ENCODE data around the gene MSMP. TPM values are rescaled to one million over a fixed set of nuclear protein-coding genes. Genes with fewer than 3 reads are reported as not detected.
A peak's percentile ranks its signal among the peaks of the same experiment; 100 is the strongest.

Gene MSMP
- total and polyA plus RNA-seq, 9 of the 15 experiments (the other 6 are each of a cell fraction or from before 2014, with no cell fraction given) = 0.60 TPM; not detected in 8

DNA sequence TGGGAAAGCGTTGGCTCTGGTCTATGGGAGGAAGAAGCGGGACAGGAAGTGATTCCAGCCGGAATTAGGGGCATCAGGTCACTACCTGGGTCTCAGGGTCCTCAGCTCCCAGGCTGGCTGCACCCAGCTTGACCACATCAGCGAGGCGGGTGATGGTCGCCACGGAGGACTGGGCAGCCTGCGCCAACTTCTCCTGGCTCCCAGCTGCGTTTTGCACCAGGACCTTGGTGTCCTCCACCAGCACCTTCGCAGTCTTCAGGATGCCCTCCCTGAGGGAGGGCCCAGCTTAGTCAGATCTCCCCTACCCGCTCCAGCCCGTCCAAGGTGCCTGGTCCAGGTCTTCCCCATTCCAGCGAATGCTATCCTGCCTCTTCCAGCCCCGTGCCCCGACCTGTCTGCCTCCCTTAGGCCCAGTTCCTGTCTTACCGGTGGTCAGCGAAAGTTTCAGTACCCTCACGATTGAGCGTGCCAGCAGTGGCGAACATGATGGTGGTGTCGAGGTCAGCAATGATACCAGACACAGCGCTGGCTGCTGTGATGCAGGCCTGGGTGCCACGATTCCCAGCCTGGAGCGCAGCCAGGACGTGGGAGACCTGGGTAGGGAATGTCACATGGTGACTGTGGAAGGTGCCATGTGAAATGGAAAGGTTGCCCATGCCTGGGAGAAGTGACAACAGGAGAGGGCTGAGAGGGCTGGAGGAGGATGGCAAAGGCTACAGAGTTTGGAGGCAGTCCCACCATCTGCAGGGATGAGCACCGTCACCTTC, 50.0 kb downstream of the MSMP start:
- Histone ChIP-seq H3K4me1 (replicated peaks in 1 of 2; ENCODE audit: control insufficient read depth in 2 of 2, insufficient read depth in 2 of 2, low read length in 2 of 2) (no peaks in the 10 kb centered on the region), H3K79me2 (ENCODE audit: control insufficient read depth, insufficient read depth, low read length) (no peaks in the 10 kb centered on the region), H3K9me3 (replicated peaks; ENCODE audit: control insufficient read depth, insufficient read depth, low read depth, low read length) (no peaks in the 10 kb centered on the region), H2AFZ (ENCODE audit: low read depth, low read length) (no peak overlapping the region), H3K4me2 (ENCODE audit: insufficient read depth, low read length) (no peak overlapping the region), H3K9ac (ENCODE audit: insufficient read depth in 1 of 2, low read depth in 2 of 2, low read length in 2 of 2) (no peak overlapping the region; a peak in 1 of 4 replicates), H3K27ac (ENCODE audit: extremely low read depth, low read depth, low read length) (no peak overlapping the region), H3K27me3 (ENCODE audit: control insufficient read depth in 2 of 2, insufficient read depth in 2 of 2, low read length in 2 of 2) (no peaks in the 10 kb centered on the region), H4K20me1 (replicated peaks; ENCODE audit: control insufficient read depth, insufficient read depth, low read length) (no peaks in the 10 kb centered on the region), H3K4me3 (no peak overlapping the region), H3K9me1 (ENCODE audit: control insufficient read depth, insufficient read depth, low read length) (peaks cover 3% of the 10 kb centered on the region), H3K36me3 (ENCODE audit: control insufficient read depth, insufficient read depth, low read length) (peaks cover 98% of the 10 kb centered on the region)
- FAIRE-seq = no peak
- TSS peak; percentile 31 for BruUV-seq (replicated peaks)
- 0 out of 2 replicates have a peak, but pooled peaks have one; percentile 43 for TF ChIP-seq POLR2G (IDR thresholded peaks at IDR 0.05; ENCODE audit: low read depth, low read length)
- TF ChIP-seq, protein P1, sequence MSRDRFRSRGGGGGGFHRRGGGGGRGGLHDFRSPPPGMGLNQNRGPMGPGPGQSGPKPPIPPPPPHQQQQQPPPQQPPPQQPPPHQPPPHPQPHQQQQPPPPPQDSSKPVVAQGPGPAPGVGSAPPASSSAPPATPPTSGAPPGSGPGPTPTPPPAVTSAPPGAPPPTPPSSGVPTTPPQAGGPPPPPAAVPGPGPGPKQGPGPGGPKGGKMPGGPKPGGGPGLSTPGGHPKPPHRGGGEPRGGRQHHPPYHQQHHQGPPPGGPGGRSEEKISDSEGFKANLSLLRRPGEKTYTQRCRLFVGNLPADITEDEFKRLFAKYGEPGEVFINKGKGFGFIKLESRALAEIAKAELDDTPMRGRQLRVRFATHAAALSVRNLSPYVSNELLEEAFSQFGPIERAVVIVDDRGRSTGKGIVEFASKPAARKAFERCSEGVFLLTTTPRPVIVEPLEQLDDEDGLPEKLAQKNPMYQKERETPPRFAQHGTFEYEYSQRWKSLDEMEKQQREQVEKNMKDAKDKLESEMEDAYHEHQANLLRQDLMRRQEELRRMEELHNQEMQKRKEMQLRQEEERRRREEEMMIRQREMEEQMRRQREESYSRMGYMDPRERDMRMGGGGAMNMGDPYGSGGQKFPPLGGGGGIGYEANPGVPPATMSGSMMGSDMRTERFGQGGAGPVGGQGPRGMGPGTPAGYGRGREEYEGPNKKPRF (IDR thresholded peaks at IDR 0.05; ENCODE audit: low read depth, low read length) = no peak
- TF ChIP-seq RBFOX2 (IDR thresholded peaks at IDR 0.05; ENCODE audit: low read depth, low read length) = 0 out of 2 replicates have a peak, but pooled peaks have one; percentile 27
- WGBS (ENCODE audit: insufficient coverage, low coverage, missing lambda C conversion rate) = 98% methylated on average over 21 of the region's 26 CpGs
- intact Hi-C loops (cut with micrococcal nuclease) (no loop called here), in situ Hi-C loops (cut with MboI) (no loop called here)
- POLR2A ChIA-PET = interaction anchor here (0.9 to 1.0 kb wide), 2 partner anchors 11 to 12 kb away, joined by 4 read pairs; no protein-coding TSS in a partner anchor
- no peak for ATAC-seq
- CTCF ChIA-PET (ENCODE audit: low intra/inter-chr PET ratio) = no interaction called here
- no peak for DNase-seq (ENCODE audit: extremely low read depth in 1 of 4, low spot score in 3 of 4)

Small RNA genes lying within 50 kb of the gene (microRNA-seq; reads per million reads assigned to microRNA genes)
- not detected for gene MIR6852 (ENCODE audit: borderline microRNAs expressed)
- gene MIR6853 (ENCODE audit: borderline microRNAs expressed) = not detected

Small RNA genes lying within 50 kb of the gene (small RNA-seq; reads per million reads assigned to genes)
- not detected for gene MIR6853

Other genes with a start within 250 kb of the MSMP start
Only the 7 nearest of the 21 such genes appear.
- gene TLN1, start 22.1 kb downstream of the MSMP start, total RNA-seq (2014; rRNA removed) = 94.3 and 121 TPM in 2 replicates
- gene TLN1, start 22.1 kb downstream of the MSMP start, total RNA-seq (2014; rRNA removed; fragmentation: Illumina TruSeq; extraction: Trizol) = 40.9 and 44.0 TPM in 2 replicates
- 49.4 and 50.7 TPM in 2 replicates for gene TLN1, start 22.1 kb downstream of the MSMP start, total RNA-seq (2015; rRNA removed; fragmentation: Illumina TruSeq; extraction: Trizol)
- 201 and 240 TPM in 2 replicates for gene TLN1, start 22.1 kb downstream of the MSMP start, total RNA-seq (2021)
- gene TLN1, start 22.1 kb downstream of the MSMP start, polyA plus RNA-seq (2011; rRNA removed) = 54.8 and 98.5 TPM in 2 replicates
- gene TLN1, start 22.1 kb downstream of the MSMP start, polyA plus RNA-seq (2014; fragmentation: Illumina TruSeq; extraction: Trizol) = 75.1 and 98.7 TPM in 2 replicates
- 10 to 100 TPM in 1 of 2 experiments, 1 to 10 TPM in 1; 3.6 to 10.2 TPM for gene TLN1, start 22.1 kb downstream of the MSMP start, polyA plus RNA-seq (2014; fragmentation: Nextera tagmentation; extraction: Ambion mirVana)
- 49.2 and 72.0 TPM in 2 replicates for gene TLN1, start 22.1 kb downstream of the MSMP start, polyA plus RNA-seq (2014; rRNA removed)
- gene CREB3, start 21.6 kb downstream of the MSMP start, total RNA-seq (2014; rRNA removed) = 18.3 and 19.3 TPM in 2 replicates
- 10.6 and 10.8 TPM in 2 replicates for gene CREB3, start 21.6 kb downstream of the MSMP start, total RNA-seq (2014; rRNA removed; fragmentation: Illumina TruSeq; extraction: Trizol)
- 13.1 and 14.9 TPM in 2 replicates for gene CREB3, start 21.6 kb downstream of the MSMP start, total RNA-seq (2015; rRNA removed; fragmentation: Illumina TruSeq; extraction: Trizol)
- gene CREB3, start 21.6 kb downstream of the MSMP start, total RNA-seq (2021) = 16.5 and 17.0 TPM in 2 replicates
- 8.1 and 9.4 TPM in 2 replicates for gene CREB3, start 21.6 kb downstream of the MSMP start, polyA plus RNA-seq (2011; rRNA removed)
- gene CREB3, start 21.6 kb downstream of the MSMP start, polyA plus RNA-seq (2014; fragmentation: Illumina TruSeq; extraction: Trizol) = 17.1 and 18.3 TPM in 2 replicates
- gene CREB3, start 21.6 kb downstream of the MSMP start, polyA plus RNA-seq (2014; fragmentation: Nextera tagmentation; extraction: Ambion mirVana) = 1 to 10 TPM; 5.7 to 9.4 TPM
- gene CREB3, start 21.6 kb downstream of the MSMP start, polyA plus RNA-seq (2014; rRNA removed) = 15.3 TPM in 2 replicates
- 28.5 and 32.6 TPM in 2 replicates for gene GBA2, start 5.0 kb downstream of the MSMP start, total RNA-seq (2014; rRNA removed)
- 27.2 and 29.3 TPM in 2 replicates for gene GBA2, start 5.0 kb downstream of the MSMP start, total RNA-seq (2014; rRNA removed; fragmentation: Illumina TruSeq; extraction: Trizol)
- gene GBA2, start 5.0 kb downstream of the MSMP start, total RNA-seq (2015; rRNA removed; fragmentation: Illumina TruSeq; extraction: Trizol) = 32.1 and 32.7 TPM in 2 replicates
- gene GBA2, start 5.0 kb downstream of the MSMP start, total RNA-seq (2021) = 39.4 and 45.0 TPM in 2 replicates
- 42.2 and 58.0 TPM in 2 replicates for gene GBA2, start 5.0 kb downstream of the MSMP start, polyA plus RNA-seq (2011; rRNA removed)
- 38.4 and 40.3 TPM in 2 replicates for gene GBA2, start 5.0 kb downstream of the MSMP start, polyA plus RNA-seq (2014; fragmentation: Illumina TruSeq; extraction: Trizol)
- 10 to 100 TPM; 14.1 to 24.3 TPM for gene GBA2, start 5.0 kb downstream of the MSMP start, polyA plus RNA-seq (2014; fragmentation: Nextera tagmentation; extraction: Ambion mirVana)
- gene GBA2, start 5.0 kb downstream of the MSMP start, polyA plus RNA-seq (2014; rRNA removed) = 60.4 and 63.2 TPM in 2 replicates
- 6.5 and 7.5 TPM in 2 replicates for gene RGP1, start 5.0 kb downstream of the MSMP start, total RNA-seq (2014; rRNA removed)
- gene RGP1, start 5.0 kb downstream of the MSMP start, total RNA-seq (2014; rRNA removed; fragmentation: Illumina TruSeq; extraction: Trizol) = 6.5 and 7.0 TPM in 2 replicates
- 6.5 and 6.7 TPM in 2 replicates for gene RGP1, start 5.0 kb downstream of the MSMP start, total RNA-seq (2015; rRNA removed; fragmentation: Illumina TruSeq; extraction: Trizol)
- 12.3 and 13.8 TPM in 2 replicates for gene RGP1, start 5.0 kb downstream of the MSMP start, total RNA-seq (2021)
- 10.1 and 11.0 TPM in 2 replicates for gene RGP1, start 5.0 kb downstream of the MSMP start, polyA plus RNA-seq (2011; rRNA removed)
- 9.8 and 10.7 TPM in 2 replicates for gene RGP1, start 5.0 kb downstream of the MSMP start, polyA plus RNA-seq (2014; fragmentation: Illumina TruSeq; extraction: Trizol)
- under 1 TPM; 0.42 to 0.95 TPM for gene RGP1, start 5.0 kb downstream of the MSMP start, polyA plus RNA-seq (2014; fragmentation: Nextera tagmentation; extraction: Ambion mirVana)
- gene RGP1, start 5.0 kb downstream of the MSMP start, polyA plus RNA-seq (2014; rRNA removed) = 6.9 and 7.9 TPM in 2 replicates
- 2.8 and 4.9 TPM in 2 replicates for gene NPR2, start 37.3 kb upstream of the MSMP start, total RNA-seq (2014; rRNA removed)
- gene NPR2, start 37.3 kb upstream of the MSMP start, total RNA-seq (2014; rRNA removed; fragmentation: Illumina TruSeq; extraction: Trizol) = 3.6 and 3.7 TPM in 2 replicates
- 4.7 and 5.5 TPM in 2 replicates for gene NPR2, start 37.3 kb upstream of the MSMP start, total RNA-seq (2015; rRNA removed; fragmentation: Illumina TruSeq; extraction: Trizol)
- gene NPR2, start 37.3 kb upstream of the MSMP start, total RNA-seq (2021) = 6.0 and 6.9 TPM in 2 replicates
- 12.9 and 14.5 TPM in 2 replicates for gene NPR2, start 37.3 kb upstream of the MSMP start, polyA plus RNA-seq (2011; rRNA removed)
- 6.2 and 7.3 TPM in 2 replicates for gene NPR2, start 37.3 kb upstream of the MSMP start, polyA plus RNA-seq (2014; fragmentation: Illumina TruSeq; extraction: Trizol)
- gene NPR2, start 37.3 kb upstream of the MSMP start, polyA plus RNA-seq (2014; fragmentation: Nextera tagmentation; extraction: Ambion mirVana) = 1 to 10 TPM; 2.4 to 6.4 TPM
- gene NPR2, start 37.3 kb upstream of the MSMP start, polyA plus RNA-seq (2014; rRNA removed) = 5.5 and 10.5 TPM in 2 replicates
- gene SPAG8, start 58.0 kb upstream of the MSMP start, total RNA-seq (2014; rRNA removed) = 0.14 and 0.53 TPM in 2 replicates
- gene SPAG8, start 58.0 kb upstream of the MSMP start, total RNA-seq (2014; rRNA removed; fragmentation: Illumina TruSeq; extraction: Trizol) = 0.18 and 0.67 TPM in 2 replicates
- 0.30 and 0.47 TPM in 2 replicates for gene SPAG8, start 58.0 kb upstream of the MSMP start, total RNA-seq (2015; rRNA removed; fragmentation: Illumina TruSeq; extraction: Trizol)
- 0.36 and 0.40 TPM in 2 replicates for gene SPAG8, start 58.0 kb upstream of the MSMP start, total RNA-seq (2021)
- gene SPAG8, start 58.0 kb upstream of the MSMP start, polyA plus RNA-seq (2011; rRNA removed) = 0.21 and 0.27 TPM in 2 replicates
- 0.22 and 0.36 TPM in 2 replicates for gene SPAG8, start 58.0 kb upstream of the MSMP start, polyA plus RNA-seq (2014; fragmentation: Illumina TruSeq; extraction: Trizol)
- under 1 TPM; 0.03 to 0.46 TPM for gene SPAG8, start 58.0 kb upstream of the MSMP start, polyA plus RNA-seq (2014; fragmentation: Nextera tagmentation; extraction: Ambion mirVana)
- gene SPAG8, start 58.0 kb upstream of the MSMP start, polyA plus RNA-seq (2014; rRNA removed) = 0.17 and 0.40 TPM in 2 replicates
- 39.5 and 65.1 TPM in 2 replicates for gene HINT2, start 60.8 kb upstream of the MSMP start, total RNA-seq (2014; rRNA removed)
- gene HINT2, start 60.8 kb upstream of the MSMP start, total RNA-seq (2014; rRNA removed; fragmentation: Illumina TruSeq; extraction: Trizol) = 27.9 and 30.3 TPM in 2 replicates
- 23.6 and 23.7 TPM in 2 replicates for gene HINT2, start 60.8 kb upstream of the MSMP start, total RNA-seq (2015; rRNA removed; fragmentation: Illumina TruSeq; extraction: Trizol)
- gene HINT2, start 60.8 kb upstream of the MSMP start, total RNA-seq (2021) = 34.2 and 40.5 TPM in 2 replicates
- 27.2 and 33.7 TPM in 2 replicates for gene HINT2, start 60.8 kb upstream of the MSMP start, polyA plus RNA-seq (2011; rRNA removed)
- gene HINT2, start 60.8 kb upstream of the MSMP start, polyA plus RNA-seq (2014; fragmentation: Illumina TruSeq; extraction: Trizol) = 33.2 and 35.0 TPM in 2 replicates
- gene HINT2, start 60.8 kb upstream of the MSMP start, polyA plus RNA-seq (2014; fragmentation: Nextera tagmentation; extraction: Ambion mirVana) = 1 to 10 TPM; 5.6 to 6.2 TPM
- 44.1 and 49.9 TPM in 2 replicates for gene HINT2, start 60.8 kb upstream of the MSMP start, polyA plus RNA-seq (2014; rRNA removed)

All from K562 (cell line).